Choroid plexus epithelial cell (primary cell): ENCODE measurements around the gene CNTN6.

Experiments
- DNase-seq: peaks from one replicate; pipeline ENCODE4 v3.0.0-alpha.2; 2010; ENCODE audit warnings: low read depth
- H3K4me3 ChIP-seq: 2 replicates; pipeline ENCODE4 v1.5.1; 2011; ENCODE audit warnings: low read depth, mild to moderate bottlenecking, control low read depth, low read length, moderate library complexity
- TF ChIP-seq, protein P1 (sequence below): conservative IDR thresholded peaks from 2 replicates; pipeline ENCODE4 v1.5.1; 2011; ENCODE audit warnings: low read depth, mild to moderate bottlenecking, control low read depth, inconsistent platforms, low read length, moderate library complexity

CNTN6 gene

DNA sequence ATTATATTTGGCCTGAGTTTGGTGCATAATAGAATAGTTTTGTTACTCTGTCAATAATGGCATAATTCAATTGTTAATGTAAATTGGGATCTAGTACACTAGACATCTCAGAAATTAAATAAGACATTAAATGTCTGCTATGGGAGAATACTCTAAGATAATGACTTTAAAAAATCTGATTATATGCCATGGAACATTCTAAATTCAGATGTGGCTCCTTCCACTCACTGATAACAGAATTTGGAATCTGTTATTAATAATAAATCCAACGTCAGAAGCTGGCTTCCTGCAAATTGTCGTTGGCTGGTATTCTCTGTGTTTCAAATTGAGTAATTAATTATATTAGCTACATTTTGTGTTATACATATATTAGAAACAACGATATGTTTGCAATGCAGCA, 258.1 kb downstream of the CNTN6 start:
- no peak overlapping the region for H3K4me3 ChIP-seq
- TF ChIP-seq, protein P1, sequence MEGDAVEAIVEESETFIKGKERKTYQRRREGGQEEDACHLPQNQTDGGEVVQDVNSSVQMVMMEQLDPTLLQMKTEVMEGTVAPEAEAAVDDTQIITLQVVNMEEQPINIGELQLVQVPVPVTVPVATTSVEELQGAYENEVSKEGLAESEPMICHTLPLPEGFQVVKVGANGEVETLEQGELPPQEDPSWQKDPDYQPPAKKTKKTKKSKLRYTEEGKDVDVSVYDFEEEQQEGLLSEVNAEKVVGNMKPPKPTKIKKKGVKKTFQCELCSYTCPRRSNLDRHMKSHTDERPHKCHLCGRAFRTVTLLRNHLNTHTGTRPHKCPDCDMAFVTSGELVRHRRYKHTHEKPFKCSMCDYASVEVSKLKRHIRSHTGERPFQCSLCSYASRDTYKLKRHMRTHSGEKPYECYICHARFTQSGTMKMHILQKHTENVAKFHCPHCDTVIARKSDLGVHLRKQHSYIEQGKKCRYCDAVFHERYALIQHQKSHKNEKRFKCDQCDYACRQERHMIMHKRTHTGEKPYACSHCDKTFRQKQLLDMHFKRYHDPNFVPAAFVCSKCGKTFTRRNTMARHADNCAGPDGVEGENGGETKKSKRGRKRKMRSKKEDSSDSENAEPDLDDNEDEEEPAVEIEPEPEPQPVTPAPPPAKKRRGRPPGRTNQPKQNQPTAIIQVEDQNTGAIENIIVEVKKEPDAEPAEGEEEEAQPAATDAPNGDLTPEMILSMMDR: no peak
- DNase-seq: no peak

DNA sequence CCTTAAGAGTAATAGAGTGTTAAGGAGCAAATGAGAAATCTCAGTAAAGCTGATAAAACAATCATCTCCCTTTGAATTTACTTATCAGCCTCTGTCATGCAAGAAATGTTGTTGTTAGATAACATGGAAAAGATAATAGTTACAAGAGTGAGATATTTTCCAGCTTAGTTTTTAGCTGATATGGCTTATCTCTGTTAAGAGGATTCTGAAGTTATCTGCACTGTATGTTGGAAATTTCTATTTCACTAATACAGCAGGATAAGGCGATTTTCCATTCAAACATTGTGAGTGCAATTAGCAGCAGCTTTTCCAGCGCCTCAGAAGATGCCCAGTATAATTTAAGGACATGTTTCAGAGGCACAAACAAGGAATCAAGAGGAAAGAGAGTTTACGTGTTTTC, 262.9 kb downstream of the CNTN6 start:
- DNase-seq: no peak
- TF ChIP-seq, protein P1: no peak
- no peak overlapping the region for H3K4me3 ChIP-seq

DNA sequence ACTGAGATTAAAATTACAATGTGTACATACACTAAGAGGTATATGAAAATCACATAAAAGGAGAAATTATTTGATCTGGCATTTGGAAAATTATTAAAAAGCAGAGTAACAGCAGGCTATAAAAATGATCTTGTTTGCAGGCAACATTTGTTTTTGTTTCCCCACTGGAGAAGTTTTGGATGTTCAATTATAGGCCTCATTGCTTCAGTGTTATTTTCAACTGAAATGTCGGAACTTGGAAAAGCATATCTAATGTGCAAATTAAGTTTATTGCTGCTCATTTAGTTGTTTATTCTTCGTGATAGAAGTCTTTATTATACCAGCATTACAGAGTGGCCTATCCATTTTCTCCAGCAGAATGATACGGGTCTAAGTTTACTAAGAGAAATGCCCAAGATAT, 263.3 kb downstream of the CNTN6 start:
- no peak overlapping the region for H3K4me3 ChIP-seq
- DNase-seq: no peak
- TF ChIP-seq, protein P1: no peak

DNA sequence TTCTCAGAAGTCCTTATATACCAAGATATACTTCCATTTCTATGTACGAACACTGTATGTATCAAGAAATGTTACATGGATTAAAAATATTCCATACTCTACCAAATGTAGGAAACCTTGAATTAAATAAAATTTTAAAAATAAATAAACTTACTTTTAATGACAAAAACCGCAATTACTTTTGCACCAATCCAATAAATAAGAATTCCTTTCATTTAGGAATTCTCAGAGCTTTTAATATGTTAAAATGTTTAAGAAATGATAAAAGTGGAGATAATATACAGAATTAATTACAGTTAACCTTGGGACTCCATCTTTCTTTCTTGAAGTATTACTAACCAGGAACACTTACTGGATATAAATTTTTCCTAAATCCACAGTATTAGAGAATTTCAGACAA, 272.7 kb downstream of the CNTN6 start:
- no peak for DNase-seq
- TF ChIP-seq, protein P1: no peak
- H3K4me3 ChIP-seq: no peak overlapping the region

DNA sequence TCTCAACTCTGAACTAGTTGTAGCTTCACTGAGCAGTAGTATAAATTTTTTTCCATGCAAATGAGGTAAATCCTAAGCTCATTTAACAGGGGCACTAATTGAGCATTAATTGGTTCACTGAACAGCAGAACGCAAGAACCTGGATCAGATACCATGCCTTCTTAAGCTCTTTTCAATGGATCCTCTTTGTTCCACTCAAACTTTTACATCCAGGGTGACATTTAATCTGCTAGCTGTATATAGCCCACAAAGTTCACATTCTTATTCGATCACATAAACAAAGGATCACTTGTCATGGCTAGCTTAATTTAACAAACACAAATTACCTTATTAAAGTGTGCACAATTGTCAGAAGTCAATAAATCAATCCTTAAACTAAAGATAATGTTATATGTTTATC, 281.6 kb downstream of the CNTN6 start:
- no peak overlapping the region for H3K4me3 ChIP-seq
- TF ChIP-seq, protein P1: no peak
- no peak for DNase-seq

DNA sequence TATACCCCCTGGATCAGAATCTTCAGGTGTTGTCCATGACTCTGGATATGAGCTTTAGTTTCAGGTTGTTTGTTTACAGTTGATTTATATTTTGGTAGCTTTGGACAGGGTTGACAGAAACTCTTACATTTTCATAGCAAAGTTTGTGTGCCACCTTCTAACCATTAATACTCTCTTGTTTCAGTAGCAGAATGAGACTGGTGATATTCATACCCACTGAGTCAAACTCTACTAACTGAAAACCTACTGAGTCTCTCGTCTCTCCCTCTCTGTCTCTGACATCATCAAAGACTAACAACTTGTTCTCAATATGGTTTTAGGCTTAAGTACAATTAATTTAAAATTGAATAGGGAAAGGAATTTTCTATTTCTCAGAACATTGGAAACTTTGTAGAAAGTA, 282.3 kb downstream of the CNTN6 start:
- TF ChIP-seq, protein P1: no peak

DNA sequence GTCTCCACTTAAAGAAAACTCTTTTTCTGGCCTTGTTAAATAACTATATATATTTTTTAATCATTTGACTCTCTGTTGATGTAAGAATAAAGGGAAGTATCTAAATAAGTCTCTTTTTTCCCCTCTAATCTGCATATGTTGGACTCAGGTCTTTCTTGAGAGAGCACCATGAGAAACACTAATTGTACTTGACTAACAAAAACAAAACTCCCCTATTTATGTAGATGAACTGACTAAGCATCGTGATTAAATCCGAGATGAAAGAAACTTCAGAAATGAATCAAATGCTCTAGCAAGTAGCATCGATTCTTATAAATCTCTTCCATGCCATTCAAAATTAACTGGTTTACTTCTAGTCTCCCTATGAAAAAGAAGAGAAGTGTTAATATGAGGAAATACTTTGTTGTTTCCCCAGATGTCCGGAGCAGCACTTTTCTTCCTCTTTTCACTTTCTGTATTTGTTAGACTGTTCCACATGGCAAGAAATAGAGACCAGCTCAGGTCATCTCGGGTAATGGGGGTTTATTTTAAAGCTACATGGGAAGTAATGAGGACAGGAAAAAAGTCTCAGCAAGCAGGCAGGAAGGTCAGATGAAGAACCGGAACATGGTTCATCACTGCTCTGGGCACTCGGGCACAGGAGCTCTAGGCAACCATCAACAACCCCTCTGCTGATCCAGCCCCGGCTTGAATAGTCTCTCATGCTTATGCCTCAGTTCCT, 288.3 kb downstream of the CNTN6 start:
- no peak overlapping the region for H3K4me3 ChIP-seq
- TF ChIP-seq, protein P1: no peak
- no peak for DNase-seq

More for the DNA sequence above, 282.3 kb downstream of the CNTN6 start:
- H3K4me3 ChIP-seq: no peak overlapping the region
- DNase-seq: no peak
